GM12801 (cell line): ENCODE results near the gene WNT5A.

ENCODE experiments used
- CTCF ChIP-seq: IDR thresholded peaks from one replicate; pipeline ENCODE4 v1.5.1; 2011; ENCODE audit warnings: control low read depth; ENCODE audit not compliant: insufficient read length; ENCODE audit errors: extremely low read depth

Gene WNT5A

GRCh38 chr3:55486857-55487380 is at the start of gene WNT5A:
WNT5A (minus strand) TSS chr3:55487306; CDS start chr3:55486985, 321 bp downstream.
- no peak for TF ChIP-seq CTCF

GRCh38 chr3:55534876-55535275 is 47.8 kb upstream of the WNT5A start:
- TF ChIP-seq CTCF = no peak

- no peak for TF ChIP-seq CTCF
These were observed 45.7 kb upstream of the WNT5A start for GRCh38 chr3:55532806-55533205.

GRCh38 chr3:55531321-55531720 is 44.2 kb upstream of the WNT5A start:
- no peak for TF ChIP-seq CTCF

- no peak for TF ChIP-seq CTCF
These were observed 40.3 kb upstream of the WNT5A start for GRCh38 chr3:55527361-55527760.

GRCh38 chr3:55526332-55527030 is 39.4 kb upstream of the WNT5A start:
- TF ChIP-seq CTCF = no peak

- TF ChIP-seq CTCF = no peak
These were observed 38.3 kb upstream of the WNT5A start for GRCh38 chr3:55525436-55525835.
